ENCODE results near the gene MTCL3.
A peak's percentile ranks its signal among the peaks of the same experiment; 100 is the strongest.

Gene MTCL3

GRCh38 chr6:127515794-127516661 lies 3.1 kb downstream of the MTCL3 start (continued):
- TF ChIP-seq ZFY (CRISPR knock-in tag; IDR thresholded peaks at IDR 0.05) (no peak), DDIT3 (CRISPR knock-in tag; IDR thresholded peaks at IDR 0.05) (no peak), CREM (IDR thresholded peaks at IDR 0.05) (no peak), CREM (CRISPR knock-in tag; IDR thresholded peaks at IDR 0.05) (no peak), ZSCAN9 (CRISPR knock-in tag; IDR thresholded peaks at IDR 0.05; ENCODE audit: borderline replicate concordance) (peak; percentile 93), NBN (conservative IDR thresholded peaks at IDR 0.05) (no peak), CEBPG (CRISPR knock-in tag; IDR thresholded peaks at IDR 0.05) (no peak), ZNF10 (CRISPR knock-in tag; IDR thresholded peaks at IDR 0.05; ENCODE audit: borderline replicate concordance, low read depth) (no peak), RAD51 (IDR thresholded peaks at IDR 0.05; ENCODE audit: borderline replicate concordance) (no peak), ZNF878 (CRISPR knock-in tag; IDR thresholded peaks at IDR 0.05) (0 out of 2 replicates have a peak, but pooled peaks have one; percentile 52), ZXDC (CRISPR knock-in tag; IDR thresholded peaks at IDR 0.05) (no peak), DPF2 (CRISPR knock-in tag; IDR thresholded peaks at IDR 0.05; ENCODE audit: borderline replicate concordance, low read depth) (no peak), ZNF513 (CRISPR knock-in tag; conservative IDR thresholded peaks at IDR 0.05) (no peak), ZNF225 (CRISPR knock-in tag; IDR thresholded peaks at IDR 0.05) (peak; percentile 58; the same call in 1 of the 2 replicates), PRDM10 (CRISPR knock-in tag; IDR thresholded peaks at IDR 0.05; ENCODE audit: low read depth) (0 out of 2 replicates have a peak, but pooled peaks have one; percentile 44), DRAP1 (CRISPR knock-in tag; IDR thresholded peaks at IDR 0.05) (peak; percentile 37; the same call in 1 of the 2 replicates), ZNF484 (CRISPR knock-in tag; IDR thresholded peaks at IDR 0.05; ENCODE audit: borderline replicate concordance, low read depth) (no peak), ZNF775 (CRISPR knock-in tag; IDR thresholded peaks at IDR 0.05; ENCODE audit: borderline replicate concordance) (no peak), ZFP91 (CRISPR knock-in tag; IDR thresholded peaks at IDR 0.05; ENCODE audit: borderline replicate concordance) (peak; percentile 60; the same call in 1 of the 2 replicates), ARNT (IDR thresholded peaks at IDR 0.05) (no peak)

All from HepG2 (cell line).